Mesothelial cell of epicardium (in vitro differentiated cells): ENCODE measurements around the gene CDK2. TPM values are rescaled to one million over a fixed set of nuclear protein-coding genes. Genes with fewer than 3 reads are reported as not detected.

Experiments used
- DNase-seq, 2 experiments: peaks; one replicate each; pipeline ENCODE4 v3.0.0; 2021; ENCODE audit warnings: low spot score in 2 of 2; ENCODE audit not compliant: unreplicated experiment in 2 of 2
- H3K27ac Mint-ChIP-seq: 2 replicates; pipeline ENCODE4 v1.8.0; 2021; ENCODE audit warnings: mixed read lengths
- H3K27me3 Mint-ChIP-seq: 2 replicates; pipeline ENCODE4 v1.8.0; 2021; ENCODE audit warnings: low read depth, mixed read lengths
- H3K36me3 Mint-ChIP-seq: 2 replicates; pipeline ENCODE4 v1.8.0; 2021; ENCODE audit warnings: mixed read lengths
- H3K4me1 Mint-ChIP-seq: 2 replicates; pipeline ENCODE4 v1.8.0; 2021; ENCODE audit warnings: mixed read lengths
- H3K4me3 Mint-ChIP-seq: 2 replicates; pipeline ENCODE4 v1.8.0; 2021; ENCODE audit warnings: mild to moderate bottlenecking, moderate library complexity, mixed read lengths
- H3K9me3 Mint-ChIP-seq: 2 replicates; pipeline ENCODE4 v1.8.0; 2021; ENCODE audit warnings: mixed read lengths
- total RNA-seq: library from RNA; stranded (reverse); gene quantifications from 3 replicates; pipeline ENCODE4 v1.2.1, GENCODE V29; 2021
- TF ChIP-seq, protein P1 (sequence below): fragments of 200-600 bp; sonication (generic); IDR thresholded peaks from one replicate; pipeline ENCODE4 v1.5.0; 2021; ENCODE audit warnings: antibody characterized with exemption; ENCODE audit not compliant: unreplicated experiment

CDK2 gene
- total RNA-seq, 1 donor from 2014 or later = 52.4 TPM

DNA sequence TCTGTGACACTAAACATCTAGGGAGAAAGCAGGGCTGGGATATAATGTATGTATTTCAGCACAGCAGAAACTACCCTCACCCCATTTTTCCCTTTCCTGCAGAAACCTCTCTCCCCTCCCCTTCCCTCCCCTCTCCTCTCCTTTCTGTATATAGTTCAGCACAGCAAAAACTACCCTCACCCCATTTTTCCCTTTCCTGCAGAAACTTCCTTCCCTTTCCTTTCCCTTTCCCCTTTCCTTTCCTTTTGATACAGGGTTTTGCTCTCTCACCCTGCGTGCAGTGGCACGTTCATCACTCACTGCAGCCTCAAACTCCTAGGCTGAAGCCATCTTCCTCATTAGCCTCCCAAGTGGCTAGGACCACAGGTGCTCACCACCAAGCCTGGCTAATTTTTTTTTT is 2.9 kb upstream of the CDK2 start:
- DNase-seq = no peak
- TF ChIP-seq, protein P1, sequence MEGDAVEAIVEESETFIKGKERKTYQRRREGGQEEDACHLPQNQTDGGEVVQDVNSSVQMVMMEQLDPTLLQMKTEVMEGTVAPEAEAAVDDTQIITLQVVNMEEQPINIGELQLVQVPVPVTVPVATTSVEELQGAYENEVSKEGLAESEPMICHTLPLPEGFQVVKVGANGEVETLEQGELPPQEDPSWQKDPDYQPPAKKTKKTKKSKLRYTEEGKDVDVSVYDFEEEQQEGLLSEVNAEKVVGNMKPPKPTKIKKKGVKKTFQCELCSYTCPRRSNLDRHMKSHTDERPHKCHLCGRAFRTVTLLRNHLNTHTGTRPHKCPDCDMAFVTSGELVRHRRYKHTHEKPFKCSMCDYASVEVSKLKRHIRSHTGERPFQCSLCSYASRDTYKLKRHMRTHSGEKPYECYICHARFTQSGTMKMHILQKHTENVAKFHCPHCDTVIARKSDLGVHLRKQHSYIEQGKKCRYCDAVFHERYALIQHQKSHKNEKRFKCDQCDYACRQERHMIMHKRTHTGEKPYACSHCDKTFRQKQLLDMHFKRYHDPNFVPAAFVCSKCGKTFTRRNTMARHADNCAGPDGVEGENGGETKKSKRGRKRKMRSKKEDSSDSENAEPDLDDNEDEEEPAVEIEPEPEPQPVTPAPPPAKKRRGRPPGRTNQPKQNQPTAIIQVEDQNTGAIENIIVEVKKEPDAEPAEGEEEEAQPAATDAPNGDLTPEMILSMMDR = no peak
- no peaks in the 10 kb centered on the region for H3K36me3 Mint-ChIP-seq
- H3K27ac Mint-ChIP-seq = no peak overlapping the region
- H3K4me3 Mint-ChIP-seq = no peak overlapping the region
- no peaks in the 10 kb centered on the region for H3K9me3 Mint-ChIP-seq
- H3K27me3 Mint-ChIP-seq = no peaks in the 10 kb centered on the region
- peaks cover 29% of the 10 kb centered on the region for H3K4me1 Mint-ChIP-seq

DNA sequence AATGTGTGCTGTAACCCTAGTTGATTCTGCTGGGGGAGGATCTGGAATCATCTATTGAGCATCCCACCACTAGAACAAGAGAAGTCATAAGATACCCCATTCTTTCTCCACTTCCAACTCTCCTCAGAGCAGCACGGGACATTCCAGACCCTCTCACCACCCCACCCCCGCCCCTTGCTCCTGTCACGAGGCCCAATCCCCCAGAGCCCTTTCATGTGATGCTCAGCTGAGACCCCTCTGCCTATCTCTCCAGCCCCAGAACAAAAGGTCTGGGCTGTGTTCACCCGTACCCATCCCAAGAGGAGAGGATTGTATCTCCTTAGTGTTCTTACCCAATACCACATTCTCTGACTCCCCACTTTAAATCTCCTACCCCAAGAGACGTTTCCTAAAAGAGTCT is 1.4 kb upstream of the CDK2 start:
- Mint-ChIP-seq H3K27me3 (no peaks in the 10 kb centered on the region), H3K27ac (peak overlapping the region; percentile 88), H3K9me3 (no peaks in the 10 kb centered on the region), H3K4me1 (peaks cover 29% of the 10 kb centered on the region), H3K4me3 (peak overlapping the region; percentile 98), H3K36me3 (peaks cover under 1% of the 10 kb centered on the region)
- no peak for DNase-seq
- TF ChIP-seq, protein P1 = no peak

DNA sequence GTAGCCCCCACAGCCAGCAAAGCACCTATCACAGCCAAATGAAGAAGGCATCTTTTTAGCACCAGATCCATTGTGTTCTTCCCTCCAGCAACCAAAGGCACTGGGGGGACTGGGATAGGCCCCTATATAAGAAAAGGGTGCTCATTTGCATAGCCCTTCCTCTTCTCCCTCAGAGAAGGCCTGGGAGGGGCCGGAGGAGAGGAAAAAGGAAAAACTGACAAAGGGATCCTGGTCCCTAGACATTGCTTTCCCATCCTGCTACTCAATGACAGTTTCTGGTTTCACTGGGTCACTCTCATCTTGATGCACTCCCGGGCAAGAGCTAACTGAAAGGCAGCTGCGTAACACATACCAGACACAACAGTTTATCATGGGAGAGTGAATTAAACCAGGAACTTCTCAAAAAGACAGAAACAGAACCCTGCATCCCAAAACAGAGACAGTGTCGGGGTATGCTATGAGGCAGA is 656 bp upstream of the CDK2 start, which contains the start of gene PMEL:
Gene PMEL (minus strand): TSS at position 102 of the 467 bp plus-strand sequence. CDS start 31 bp downstream, at position 71.
- peaks cover 29% of the 10 kb centered on the region for H3K4me1 Mint-ChIP-seq
- no peak for DNase-seq
- peak within 1 kb of the TSS; percentile 88 for H3K27ac Mint-ChIP-seq
- H3K4me3 Mint-ChIP-seq = peak within 1 kb of the TSS; percentile 98
- H3K36me3 Mint-ChIP-seq = peaks cover 3% of the 10 kb centered on the region
- H3K9me3 Mint-ChIP-seq = no peaks in the 10 kb centered on the region
- H3K27me3 Mint-ChIP-seq = no peaks in the 10 kb centered on the region
- TF ChIP-seq, protein P1 = no peak

DNA sequence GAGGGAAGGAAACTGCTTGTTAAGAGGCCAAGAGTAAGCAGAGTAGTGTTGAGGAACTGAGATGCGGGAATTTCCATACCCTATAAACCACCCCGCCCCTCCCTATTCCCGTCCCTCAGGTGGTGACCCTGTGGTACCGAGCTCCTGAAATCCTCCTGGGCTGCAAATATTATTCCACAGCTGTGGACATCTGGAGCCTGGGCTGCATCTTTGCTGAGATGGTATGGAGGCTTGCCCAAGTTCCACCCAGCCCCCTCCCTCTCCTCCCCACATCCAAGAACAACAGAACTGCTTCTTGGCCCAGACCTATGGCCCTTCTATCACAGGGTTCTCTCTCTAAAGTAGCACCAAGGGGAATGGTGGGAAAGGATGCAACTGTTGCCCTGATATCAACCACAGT is 2.7 kb downstream of the CDK2 start:
- Mint-ChIP-seq H3K9me3 (no peaks in the 10 kb centered on the region), H3K27ac (no peak overlapping the region), H3K27me3 (no peaks in the 10 kb centered on the region), H3K4me3 (no peak overlapping the region), H3K4me1 (peaks cover 29% of the 10 kb centered on the region), H3K36me3 (peaks cover 3% of the 10 kb centered on the region)
- no peak for DNase-seq
- TF ChIP-seq, protein P1 = no peak

DNA sequence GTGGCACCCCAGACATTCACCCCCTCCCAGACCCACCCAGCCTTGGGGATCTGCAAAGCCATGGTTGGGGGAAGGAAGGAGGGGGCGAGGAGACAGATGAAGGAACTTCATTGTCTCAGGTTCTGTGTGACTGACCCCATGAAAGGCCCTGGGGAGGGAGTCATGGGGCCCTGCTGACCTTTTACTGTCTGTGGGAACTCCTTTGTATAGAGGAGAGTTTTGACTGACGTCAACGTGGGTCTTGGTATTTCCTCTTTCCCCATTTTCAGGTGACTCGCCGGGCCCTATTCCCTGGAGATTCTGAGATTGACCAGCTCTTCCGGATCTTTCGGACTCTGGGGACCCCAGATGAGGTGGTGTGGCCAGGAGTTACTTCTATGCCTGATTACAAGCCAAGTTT is 4.1 kb downstream of the CDK2 start:
- Mint-ChIP-seq H3K4me1 (peaks cover 23% of the 10 kb centered on the region), H3K27ac (peak overlapping the region; percentile 51)

More for the DNA sequence above, 4.1 kb downstream of the CDK2 start:
- DNase-seq = no peak
- no peak overlapping the region for H3K4me3 Mint-ChIP-seq
- H3K9me3 Mint-ChIP-seq = no peaks in the 10 kb centered on the region
- no peaks in the 10 kb centered on the region for H3K27me3 Mint-ChIP-seq
- H3K36me3 Mint-ChIP-seq = peaks cover 3% of the 10 kb centered on the region
- TF ChIP-seq, protein P1 = no peak
